HepG2 (cell line): ENCODE results near the gene FBRSL1. TPM values are rescaled to one million over a fixed set of nuclear protein-coding genes. Genes with fewer than 3 reads are reported as not detected.
A peak's percentile ranks its signal among the peaks of the same experiment; 100 is the strongest.

ENCODE experiments used
- AGO2 ChIP-seq: fragments of 200-400 bp; formaldehyde crosslinking; optimal IDR thresholded peaks from 2 replicates; pipeline ENCODE3; 2017; ENCODE audit warnings: mild to moderate bottlenecking, low read depth, low read length, moderate library complexity
- HNRNPL ChIP-seq: fragments of 200-400 bp; formaldehyde crosslinking; IDR thresholded peaks from 2 replicates; pipeline ENCODE4 v1.6.1; 2017; ENCODE audit warnings: mild to moderate bottlenecking, low read depth, low read length
- HOXA3 ChIP-seq: sonication (generic); formaldehyde crosslinking; IDR thresholded peaks from 2 replicates; pipeline ENCODE4 v1.5.0; 2020; ENCODE audit warnings: missing genetic modification reagents
- KLF11 ChIP-seq: IDR thresholded peaks from 2 replicates; pipeline ENCODE4 v1.6.1; 2016; ENCODE audit warnings: missing compliant biosample characterization
- RBFOX2 ChIP-seq: fragments of 200-400 bp; formaldehyde crosslinking; IDR thresholded peaks from 2 replicates; pipeline ENCODE4 v1.6.1; 2017; ENCODE audit warnings: low read depth, mild to moderate bottlenecking, low read length
- RELA ChIP-seq: sonication (generic); formaldehyde crosslinking; IDR thresholded peaks from 2 replicates; pipeline ENCODE4 v1.4.0; 2020; ENCODE audit warnings: missing genetic modification reagents
- SETDB1 ChIP-seq: sonication (generic); formaldehyde crosslinking; IDR thresholded peaks from 2 replicates; pipeline ENCODE4 v1.5.1; 2020; ENCODE audit warnings: missing genetic modification reagents, mild to moderate bottlenecking, borderline replicate concordance
- SMARCC2 ChIP-seq: fragments of 450-650 bp; IDR thresholded peaks from 2 replicates; pipeline ENCODE4 v1.6.1; 2017; ENCODE audit warnings: antibody characterized with exemption, mild to moderate bottlenecking
- ZBTB38 ChIP-seq: sonication (generic); formaldehyde crosslinking; IDR thresholded peaks from 2 replicates; pipeline ENCODE4 v1.5.1; 2020; ENCODE audit warnings: mild to moderate bottlenecking, missing genetic modification reagents
- ZFY ChIP-seq: sonication (generic); formaldehyde crosslinking; IDR thresholded peaks from 2 replicates; pipeline ENCODE4 v1.4.0; 2020; ENCODE audit warnings: missing genetic modification reagents
- ZNF124 ChIP-seq: sonication (generic); formaldehyde crosslinking; IDR thresholded peaks from 2 replicates; pipeline ENCODE4 v1.4.0; 2020; ENCODE audit warnings: missing genetic modification reagents
- polyA plus RNA-seq, 8 experiments: library from polyadenylated mRNA; depleted of rRNA in 3 of 8; stranded (reverse) in 7 of 8; unstranded in 1 of 8; fragments of >200 nt; fragmentation: Illumina TruSeq in 4 of 8; extraction: Trizol in 4 of 8; gene quantifications; 2 replicates each; pipeline versions ENCODE4 v1.2.1 to v1.2.3, GENCODE V29; 2011 to 2016; ENCODE audit warnings: low read depth in 4 of 8, missing spikeins in 1 of 8, mixed read lengths in 1 of 8; ENCODE audit not compliant: insufficient read depth in 1 of 8
- total RNA-seq, 5 experiments: library from RNA; depleted of rRNA; stranded (reverse); fragments of >200 nt; fragmentation: Illumina TruSeq; extraction: Trizol; gene quantifications; 2 replicates each; pipeline ENCODE4 v1.2.3, GENCODE V29; 2016; ENCODE audit warnings: low read depth in 1 of 5
- TF ChIP-seq, protein P1 (sequence below), 2 experiments: sonication (generic) in 1 of 2; formaldehyde crosslinking in 1 of 2; IDR thresholded peaks; 2 replicates each; pipeline versions ENCODE4 v1.4.0 to v1.6.1; 2016 to 2020; ENCODE audit warnings: borderline replicate concordance in 1 of 2, low read depth in 1 of 2, mild to moderate bottlenecking in 1 of 2, missing genetic modification reagents in 1 of 2
- TF ChIP-seq, protein P2 (sequence below): sonication (generic); formaldehyde crosslinking; IDR thresholded peaks from 2 replicates; pipeline ENCODE4 v1.4.0; 2020; ENCODE audit warnings: missing genetic modification reagents
- TF ChIP-seq, protein P3 (sequence below): sonication (generic); formaldehyde crosslinking; IDR thresholded peaks from 2 replicates; pipeline ENCODE4 v1.5.0; 2020; ENCODE audit warnings: mild to moderate bottlenecking, missing genetic modification reagents, borderline replicate concordance

FBRSL1 gene
- total and polyA plus RNA-seq, 2 of the 13 experiments (the other 11 are each of a cell fraction or from before 2014, with no cell fraction given): 3.6 to 7.9 TPM

DNA sequence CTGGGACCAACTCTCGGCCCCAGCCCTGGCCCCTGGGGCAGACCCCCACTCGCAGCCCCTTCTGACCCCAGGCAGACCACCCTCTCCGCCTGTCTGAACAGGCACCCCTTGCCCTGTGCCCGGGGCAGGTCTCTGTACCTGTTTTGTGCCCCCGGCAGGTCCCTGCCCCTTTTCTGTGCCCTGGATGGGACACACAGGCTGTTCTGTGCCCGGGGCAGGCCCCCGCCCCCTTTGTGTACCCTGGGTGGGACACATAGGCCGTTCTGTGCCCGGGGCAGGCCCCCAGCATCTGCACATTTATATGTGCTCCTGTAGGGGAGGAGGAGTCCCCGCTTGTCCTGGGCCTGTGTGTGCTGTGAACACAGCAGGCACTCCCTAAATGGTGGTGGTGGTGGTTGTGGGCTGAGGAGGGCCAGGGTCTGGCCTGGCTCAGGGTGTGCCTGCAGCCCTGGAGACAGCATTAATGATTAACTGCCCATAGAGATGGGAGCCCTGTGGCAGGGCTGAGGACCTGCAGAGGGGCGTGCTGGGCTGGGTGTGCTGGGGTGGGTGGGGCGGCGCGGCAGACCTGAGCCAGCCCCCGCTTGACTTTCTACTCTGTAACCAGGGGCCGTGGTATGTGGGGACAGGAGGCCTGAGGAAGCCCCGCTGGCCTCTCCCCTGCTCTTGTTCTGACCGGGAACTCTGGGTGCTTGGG is 3.7 kb downstream of the FBRSL1 start (continued):
- TF ChIP-seq, protein P1, sequence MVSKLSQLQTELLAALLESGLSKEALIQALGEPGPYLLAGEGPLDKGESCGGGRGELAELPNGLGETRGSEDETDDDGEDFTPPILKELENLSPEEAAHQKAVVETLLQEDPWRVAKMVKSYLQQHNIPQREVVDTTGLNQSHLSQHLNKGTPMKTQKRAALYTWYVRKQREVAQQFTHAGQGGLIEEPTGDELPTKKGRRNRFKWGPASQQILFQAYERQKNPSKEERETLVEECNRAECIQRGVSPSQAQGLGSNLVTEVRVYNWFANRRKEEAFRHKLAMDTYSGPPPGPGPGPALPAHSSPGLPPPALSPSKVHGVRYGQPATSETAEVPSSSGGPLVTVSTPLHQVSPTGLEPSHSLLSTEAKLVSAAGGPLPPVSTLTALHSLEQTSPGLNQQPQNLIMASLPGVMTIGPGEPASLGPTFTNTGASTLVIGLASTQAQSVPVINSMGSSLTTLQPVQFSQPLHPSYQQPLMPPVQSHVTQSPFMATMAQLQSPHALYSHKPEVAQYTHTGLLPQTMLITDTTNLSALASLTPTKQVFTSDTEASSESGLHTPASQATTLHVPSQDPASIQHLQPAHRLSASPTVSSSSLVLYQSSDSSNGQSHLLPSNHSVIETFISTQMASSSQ (IDR thresholded peaks at IDR 0.05; ENCODE audit: low read depth): peak; percentile 86
- TF ChIP-seq, protein P1 (CRISPR knock-in tag; IDR thresholded peaks at IDR 0.05; ENCODE audit: borderline replicate concordance): peak; percentile 90
- TF ChIP-seq ZNF124 (no peak), SETDB1 (no peak), ZFY (CRISPR knock-in tag) (peak; percentile 36; the same call in 1 of the 2 replicates), HNRNPL (peak; percentile 93), SMARCC2 (no peak), ZBTB38 (CRISPR knock-in tag) (0 out of 2 replicates have a peak, but pooled peaks have one; percentile 39), RBFOX2 (0 out of 2 replicates have a peak, but pooled peaks have one; percentile 42), KLF11 (no peak), HOXA3 (no peak), RELA (CRISPR knock-in tag) (no peak), AGO2 (peak; percentile 62)
- TF ChIP-seq, protein P2, sequence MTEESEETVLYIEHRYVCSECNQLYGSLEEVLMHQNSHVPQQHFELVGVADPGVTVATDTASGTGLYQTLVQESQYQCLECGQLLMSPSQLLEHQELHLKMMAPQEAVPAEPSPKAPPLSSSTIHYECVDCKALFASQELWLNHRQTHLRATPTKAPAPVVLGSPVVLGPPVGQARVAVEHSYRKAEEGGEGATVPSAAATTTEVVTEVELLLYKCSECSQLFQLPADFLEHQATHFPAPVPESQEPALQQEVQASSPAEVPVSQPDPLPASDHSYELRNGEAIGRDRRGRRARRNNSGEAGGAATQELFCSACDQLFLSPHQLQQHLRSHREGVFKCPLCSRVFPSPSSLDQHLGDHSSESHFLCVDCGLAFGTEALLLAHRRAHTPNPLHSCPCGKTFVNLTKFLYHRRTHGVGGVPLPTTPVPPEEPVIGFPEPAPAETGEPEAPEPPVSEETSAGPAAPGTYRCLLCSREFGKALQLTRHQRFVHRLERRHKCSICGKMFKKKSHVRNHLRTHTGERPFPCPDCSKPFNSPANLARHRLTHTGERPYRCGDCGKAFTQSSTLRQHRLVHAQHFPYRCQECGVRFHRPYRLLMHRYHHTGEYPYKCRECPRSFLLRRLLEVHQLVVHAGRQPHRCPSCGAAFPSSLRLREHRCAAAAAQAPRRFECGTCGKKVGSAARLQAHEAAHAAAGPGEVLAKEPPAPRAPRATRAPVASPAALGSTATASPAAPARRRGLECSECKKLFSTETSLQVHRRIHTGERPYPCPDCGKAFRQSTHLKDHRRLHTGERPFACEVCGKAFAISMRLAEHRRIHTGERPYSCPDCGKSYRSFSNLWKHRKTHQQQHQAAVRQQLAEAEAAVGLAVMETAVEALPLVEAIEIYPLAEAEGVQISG (CRISPR knock-in tag): peak; percentile 44; the same call in 1 of the 2 replicates
- TF ChIP-seq, protein P3, sequence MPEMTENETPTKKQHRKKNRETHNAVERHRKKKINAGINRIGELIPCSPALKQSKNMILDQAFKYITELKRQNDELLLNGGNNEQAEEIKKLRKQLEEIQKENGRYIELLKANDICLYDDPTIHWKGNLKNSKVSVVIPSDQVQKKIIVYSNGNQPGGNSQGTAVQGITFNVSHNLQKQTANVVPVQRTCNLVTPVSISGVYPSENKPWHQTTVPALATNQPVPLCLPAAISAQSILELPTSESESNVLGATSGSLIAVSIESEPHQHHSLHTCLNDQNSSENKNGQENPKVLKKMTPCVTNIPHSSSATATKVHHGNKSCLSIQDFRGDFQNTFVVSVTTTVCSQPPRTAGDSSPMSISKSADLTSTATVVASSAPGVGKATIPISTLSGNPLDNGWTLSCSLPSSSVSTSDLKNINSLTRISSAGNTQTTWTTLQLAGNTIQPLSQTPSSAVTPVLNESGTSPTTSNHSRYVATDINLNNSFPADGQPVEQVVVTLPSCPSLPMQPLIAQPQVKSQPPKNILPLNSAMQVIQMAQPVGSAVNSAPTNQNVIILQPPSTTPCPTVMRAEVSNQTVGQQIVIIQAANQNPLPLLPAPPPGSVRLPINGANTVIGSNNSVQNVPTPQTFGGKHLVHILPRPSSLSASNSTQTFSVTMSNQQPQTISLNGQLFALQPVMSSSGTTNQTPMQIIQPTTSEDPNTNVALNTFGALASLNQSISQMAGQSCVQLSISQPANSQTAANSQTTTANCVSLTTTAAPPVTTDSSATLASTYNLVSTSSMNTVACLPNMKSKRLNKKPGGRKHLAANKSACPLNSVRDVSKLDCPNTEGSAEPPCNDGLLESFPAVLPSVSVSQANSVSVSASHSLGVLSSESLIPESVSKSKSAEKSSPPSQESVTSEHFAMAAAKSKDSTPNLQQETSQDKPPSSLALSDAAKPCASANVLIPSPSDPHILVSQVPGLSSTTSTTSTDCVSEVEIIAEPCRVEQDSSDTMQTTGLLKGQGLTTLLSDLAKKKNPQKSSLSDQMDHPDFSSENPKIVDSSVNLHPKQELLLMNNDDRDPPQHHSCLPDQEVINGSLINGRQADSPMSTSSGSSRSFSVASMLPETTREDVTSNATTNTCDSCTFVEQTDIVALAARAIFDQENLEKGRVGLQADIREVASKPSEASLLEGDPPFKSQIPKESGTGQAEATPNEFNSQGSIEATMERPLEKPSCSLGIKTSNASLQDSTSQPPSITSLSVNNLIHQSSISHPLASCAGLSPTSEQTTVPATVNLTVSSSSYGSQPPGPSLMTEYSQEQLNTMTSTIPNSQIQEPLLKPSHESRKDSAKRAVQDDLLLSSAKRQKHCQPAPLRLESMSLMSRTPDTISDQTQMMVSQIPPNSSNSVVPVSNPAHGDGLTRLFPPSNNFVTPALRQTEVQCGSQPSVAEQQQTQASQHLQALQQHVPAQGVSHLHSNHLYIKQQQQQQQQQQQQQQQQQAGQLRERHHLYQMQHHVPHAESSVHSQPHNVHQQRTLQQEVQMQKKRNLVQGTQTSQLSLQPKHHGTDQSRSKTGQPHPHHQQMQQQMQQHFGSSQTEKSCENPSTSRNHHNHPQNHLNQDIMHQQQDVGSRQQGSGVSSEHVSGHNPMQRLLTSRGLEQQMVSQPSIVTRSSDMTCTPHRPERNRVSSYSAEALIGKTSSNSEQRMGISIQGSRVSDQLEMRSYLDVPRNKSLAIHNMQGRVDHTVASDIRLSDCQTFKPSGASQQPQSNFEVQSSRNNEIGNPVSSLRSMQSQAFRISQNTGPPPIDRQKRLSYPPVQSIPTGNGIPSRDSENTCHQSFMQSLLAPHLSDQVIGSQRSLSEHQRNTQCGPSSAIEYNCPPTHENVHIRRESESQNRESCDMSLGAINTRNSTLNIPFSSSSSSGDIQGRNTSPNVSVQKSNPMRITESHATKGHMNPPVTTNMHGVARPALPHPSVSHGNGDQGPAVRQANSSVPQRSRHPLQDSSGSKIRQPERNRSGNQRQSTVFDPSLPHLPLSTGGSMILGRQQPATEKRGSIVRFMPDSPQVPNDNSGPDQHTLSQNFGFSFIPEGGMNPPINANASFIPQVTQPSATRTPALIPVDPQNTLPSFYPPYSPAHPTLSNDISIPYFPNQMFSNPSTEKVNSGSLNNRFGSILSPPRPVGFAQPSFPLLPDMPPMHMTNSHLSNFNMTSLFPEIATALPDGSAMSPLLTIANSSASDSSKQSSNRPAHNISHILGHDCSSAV (CRISPR knock-in tag): no peak
